22Rv1 (cell line): ENCODE data around the gene ADGRB3.

Source experiments
- ZFX ChIP-seq: fragments of 450-650 bp; IDR thresholded peaks from 2 replicates; pipeline ENCODE4 v1.6.1; 2017; ENCODE audit warnings: antibody characterized with exemption, borderline replicate concordance
- TF ChIP-seq, protein P1 (sequence below): fragments of 450-650 bp; IDR thresholded peaks from 2 replicates; pipeline ENCODE4 v1.5.1; 2017; ENCODE audit warnings: mild to moderate bottlenecking

DNA sequence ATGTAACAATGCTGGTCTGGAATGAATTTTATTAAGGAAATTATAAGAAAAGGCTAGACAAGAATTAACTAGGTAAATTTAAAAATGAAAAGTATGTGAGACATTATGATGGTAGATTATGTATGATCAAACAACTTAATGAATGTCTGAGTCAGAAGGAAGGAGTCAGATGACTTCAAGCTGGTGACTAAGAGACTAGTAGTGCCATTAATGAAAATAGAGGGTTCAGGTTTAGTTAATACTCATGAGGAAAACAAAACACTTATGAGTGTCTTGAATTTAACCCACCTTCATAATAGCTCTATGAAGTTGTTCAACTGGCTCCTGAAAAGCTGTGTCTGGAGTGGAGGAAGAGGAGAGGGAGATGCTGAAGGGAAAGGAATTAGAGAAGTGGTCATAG, 256.3 kb downstream of the ADGRB3 start:
- TF ChIP-seq, protein P1, sequence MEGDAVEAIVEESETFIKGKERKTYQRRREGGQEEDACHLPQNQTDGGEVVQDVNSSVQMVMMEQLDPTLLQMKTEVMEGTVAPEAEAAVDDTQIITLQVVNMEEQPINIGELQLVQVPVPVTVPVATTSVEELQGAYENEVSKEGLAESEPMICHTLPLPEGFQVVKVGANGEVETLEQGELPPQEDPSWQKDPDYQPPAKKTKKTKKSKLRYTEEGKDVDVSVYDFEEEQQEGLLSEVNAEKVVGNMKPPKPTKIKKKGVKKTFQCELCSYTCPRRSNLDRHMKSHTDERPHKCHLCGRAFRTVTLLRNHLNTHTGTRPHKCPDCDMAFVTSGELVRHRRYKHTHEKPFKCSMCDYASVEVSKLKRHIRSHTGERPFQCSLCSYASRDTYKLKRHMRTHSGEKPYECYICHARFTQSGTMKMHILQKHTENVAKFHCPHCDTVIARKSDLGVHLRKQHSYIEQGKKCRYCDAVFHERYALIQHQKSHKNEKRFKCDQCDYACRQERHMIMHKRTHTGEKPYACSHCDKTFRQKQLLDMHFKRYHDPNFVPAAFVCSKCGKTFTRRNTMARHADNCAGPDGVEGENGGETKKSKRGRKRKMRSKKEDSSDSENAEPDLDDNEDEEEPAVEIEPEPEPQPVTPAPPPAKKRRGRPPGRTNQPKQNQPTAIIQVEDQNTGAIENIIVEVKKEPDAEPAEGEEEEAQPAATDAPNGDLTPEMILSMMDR, result no peak
- no peak for TF ChIP-seq ZFX
